ENCODE measurements around the gene ATRAID. TPM values are rescaled to one million over a fixed set of nuclear protein-coding genes. Genes with fewer than 3 reads are reported as not detected.

The ATRAID gene
- total and polyA plus RNA-seq, 4 donors: 44.9 to 77.5 (median 48.9) TPM

- peak overlapping the region in 1 of 2 donors; percentile 81 for H3K27ac ChIP-seq (ENCODE audit: low read depth in 1 of 2, low read length in 2 of 2)
- TF ChIP-seq NR2F2 (IDR thresholded peaks at IDR 0.05) (no peak), RXRA (IDR thresholded peaks at IDR 0.05) (no peak), CTCF (IDR thresholded peaks at IDR 0.05; ENCODE audit: low read depth, low read length, missing input control) (no peak), EGR1 (IDR thresholded peaks at IDR 0.05; ENCODE audit: low read depth in 2 of 2) (no peak), HNF4A (conservative IDR thresholded peaks at IDR 0.05) (no peak), JUND (IDR thresholded peaks at IDR 0.05) (no peak), FOXA1 (IDR thresholded peaks at IDR 0.05) (no peak), ATF3 (IDR thresholded peaks at IDR 0.05) (no peak), SP1 (IDR thresholded peaks at IDR 0.05) (no peak), RAD21 (IDR thresholded peaks at IDR 0.05) (no peak), MAX (IDR thresholded peaks at IDR 0.05) (no peak), GABPA (IDR thresholded peaks at IDR 0.05 in 1 of 2, conservative IDR thresholded peaks at IDR 0.05 in 1 of 2) (no peak), HNF4G (IDR thresholded peaks at IDR 0.05) (no peak), FOXA2 (IDR thresholded peaks at IDR 0.05) (no peak), YY1 (IDR thresholded peaks at IDR 0.05) (no peak), TAF1 (conservative IDR thresholded peaks at IDR 0.05) (no peak), REST (IDR thresholded peaks at IDR 0.05) (no peak), ZBTB33 (IDR thresholded peaks at IDR 0.05) (no peak)
- no peak for DNase-seq (ENCODE audit: low spot score)
Observed at GRCh38 chr2:27186613-27187345, 25.1 kb upstream of the ATRAID start.

More at GRCh38 chr2:27186613-27187345, 25.1 kb upstream of the ATRAID start:
- H3K4me1 ChIP-seq (ENCODE audit: control insufficient read depth in 4 of 4, insufficient read depth in 4 of 4, low read length in 3 of 4): peaks cover 6 to 34% (median 16%) of the 10 kb centered on the region in 4 donors
- H3K27me3 ChIP-seq (ENCODE audit: control insufficient read depth in 4 of 4, insufficient read depth in 4 of 4, low read length in 3 of 4): no peaks in the 10 kb centered on the region
- WGBS: 77% methylated on average over 6 of the region's 6 CpGs
- no peaks in the 10 kb centered on the region for H3K9me3 ChIP-seq (ENCODE audit: control insufficient read depth in 4 of 4, low read length in 3 of 4)
- H3K4me3 ChIP-seq (ENCODE audit: low read depth in 1 of 3, low read length in 3 of 3): no peak overlapping the region
- no peaks in the 10 kb centered on the region for H3K36me3 ChIP-seq (ENCODE audit: control insufficient read depth in 4 of 4, insufficient read depth in 3 of 4, low read depth in 1 of 4, low read length in 3 of 4)
- no peak overlapping the region for H3K9ac ChIP-seq (ENCODE audit: low read depth in 1 of 2, low read length in 2 of 2)
